HepG2 (cell line): Measurements from ENCODE around the gene FBXO10. TPM values are rescaled to one million over a fixed set of nuclear protein-coding genes. Genes with fewer than 3 reads are reported as not detected.

ENCODE experiments used
- ATF1 ChIP-seq: IDR thresholded peaks from 2 replicates; pipeline ENCODE4 v1.6.1; 2016; ENCODE audit warnings: mild to moderate bottlenecking, control low read depth
- BCL6 ChIP-seq: IDR thresholded peaks from 2 replicates; pipeline ENCODE4 v1.6.1; 2016; ENCODE audit warnings: missing genetic modification reagents, missing compliant biosample characterization
- CENPT ChIP-seq: sonication (generic); formaldehyde crosslinking; IDR thresholded peaks from 2 replicates; pipeline ENCODE4 v1.8.0; 2022; ENCODE audit warnings: low read depth, mild to moderate bottlenecking, moderate library complexity, missing genetic modification reagents
- CHD4 ChIP-seq: fragments of 200-600 bp; sonication (generic); IDR thresholded peaks from 2 replicates; pipeline ENCODE4 v1.7.0; 2017; ENCODE audit warnings: mild to moderate bottlenecking, low read length, borderline replicate concordance
- KAT7 ChIP-seq: IDR thresholded peaks from 2 replicates; pipeline ENCODE4 v1.6.1; 2018; ENCODE audit warnings: borderline replicate concordance, missing compliant biosample characterization
- KLF6 ChIP-seq: IDR thresholded peaks from 2 replicates; pipeline ENCODE4 v1.8.0; 2016; ENCODE audit warnings: missing biosample characterization, missing genetic modification reagents
- RAD21 ChIP-seq: fragments of 450-650 bp; formaldehyde crosslinking; IDR thresholded peaks from 2 replicates; pipeline ENCODE4 v1.5.0; 2020; ENCODE audit warnings: mild to moderate bottlenecking
- ZNF333 ChIP-seq: sonication (generic); formaldehyde crosslinking; IDR thresholded peaks from 2 replicates; pipeline ENCODE4 v1.4.0; 2020; ENCODE audit warnings: mild to moderate bottlenecking, missing genetic modification reagents, borderline replicate concordance
- ZNF546 ChIP-seq: sonication (generic); formaldehyde crosslinking; conservative IDR thresholded peaks from 2 replicates; pipeline ENCODE4 v1.8.1; 2023; ENCODE audit warnings: mild to moderate bottlenecking, missing genetic modification reagents
- ZNF557 ChIP-seq: sonication (generic); formaldehyde crosslinking; IDR thresholded peaks from 2 replicates; pipeline ENCODE4 v1.4.0; 2020; ENCODE audit warnings: missing genetic modification reagents
- ZNF672 ChIP-seq: sonication (generic); formaldehyde crosslinking; IDR thresholded peaks from 2 replicates; pipeline ENCODE4 v1.8.1; 2022; ENCODE audit warnings: missing genetic modification reagents
- polyA plus RNA-seq, 8 experiments: library from polyadenylated mRNA; depleted of rRNA in 3 of 8; stranded (reverse) in 7 of 8; unstranded in 1 of 8; fragments of >200 nt; fragmentation: Illumina TruSeq in 4 of 8; extraction: Trizol in 4 of 8; gene quantifications; 2 replicates each; pipeline versions ENCODE4 v1.2.1 to v1.2.3, GENCODE V29; 2011 to 2016; ENCODE audit warnings: low read depth in 4 of 8, missing spikeins in 1 of 8, mixed read lengths in 1 of 8; ENCODE audit not compliant: insufficient read depth in 1 of 8
- total RNA-seq, 5 experiments: library from RNA; depleted of rRNA; stranded (reverse); fragments of >200 nt; fragmentation: Illumina TruSeq; extraction: Trizol; gene quantifications; 2 replicates each; pipeline ENCODE4 v1.2.3, GENCODE V29; 2016; ENCODE audit warnings: low read depth in 1 of 5
- TF ChIP-seq, protein P1 (sequence below), 2 experiments: sonication (generic) in 1 of 2; formaldehyde crosslinking in 1 of 2; IDR thresholded peaks; 2 replicates each; pipeline versions ENCODE4 v1.4.0 to v1.6.1; 2018 to 2020; ENCODE audit warnings: missing genetic modification reagents in 2 of 2, borderline replicate concordance in 1 of 2, low read depth in 1 of 2, mild to moderate bottlenecking in 1 of 2, missing biosample characterization in 1 of 2
- TF ChIP-seq, protein P2 (sequence below): sonication (generic); formaldehyde crosslinking; IDR thresholded peaks from 2 replicates; pipeline ENCODE4 v1.8.0; 2022; ENCODE audit warnings: mild to moderate bottlenecking, missing genetic modification reagents; ENCODE audit not compliant: insufficient replicate concordance
- TF ChIP-seq, protein P3 (sequence below): fragments of 450-650 bp; IDR thresholded peaks from 2 replicates; pipeline ENCODE4 v1.6.1; 2016
- TF ChIP-seq, protein P4 (sequence below): sonication (generic); formaldehyde crosslinking; IDR thresholded peaks from 2 replicates; pipeline ENCODE4 v1.5.0; 2020; ENCODE audit warnings: mild to moderate bottlenecking, missing genetic modification reagents
- TF ChIP-seq, protein P5 (sequence below): IDR thresholded peaks from 2 replicates; pipeline ENCODE4 v1.6.1; 2016; ENCODE audit warnings: low read depth, missing genetic modification reagents, missing compliant biosample characterization

The FBXO10 gene
- total and polyA plus RNA-seq, 2 of the 13 experiments (the other 11 are each of a cell fraction or from before 2014, with no cell fraction given), result 3.1 to 5.1 TPM

DNA sequence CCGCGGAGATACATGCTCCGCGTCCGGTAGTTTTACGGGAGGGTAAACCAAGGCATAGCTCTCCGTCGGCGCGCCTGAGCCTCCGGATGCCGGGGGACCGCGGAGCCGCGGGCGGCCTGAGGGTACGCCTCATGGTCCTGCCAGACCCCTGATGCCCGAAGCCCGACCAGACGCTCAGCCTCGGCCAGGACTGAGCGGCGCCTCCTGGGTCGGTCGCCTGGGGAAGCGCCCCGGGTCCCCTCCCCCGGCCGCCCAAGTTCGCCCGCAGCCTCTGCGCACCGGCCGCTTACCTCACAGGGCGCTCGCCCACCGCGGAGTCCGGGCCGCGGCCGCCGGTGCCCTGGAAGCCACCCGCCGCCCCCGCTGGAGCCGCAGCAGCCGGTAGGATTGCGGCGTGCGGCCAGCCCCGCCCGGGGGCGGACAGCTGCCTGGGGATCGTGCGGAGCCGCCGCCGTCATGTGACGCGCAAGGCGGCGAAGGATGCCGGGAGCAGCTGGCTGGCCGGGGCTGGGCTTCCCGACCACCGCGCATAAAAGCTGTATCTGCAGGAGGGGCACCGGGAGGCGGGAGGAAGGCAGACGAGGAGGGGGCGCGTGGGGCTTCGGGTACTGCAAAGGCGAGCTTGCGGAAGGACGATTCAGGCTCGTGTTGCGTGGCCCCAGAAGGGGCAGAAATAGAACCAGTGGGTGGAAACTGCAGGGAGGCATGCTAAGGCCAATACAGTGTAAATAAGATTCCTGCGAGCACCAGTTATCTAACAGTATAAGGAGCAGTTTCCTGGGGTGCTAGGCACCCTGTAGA lies at the start of gene FBXO10 (continued):
- TF ChIP-seq, protein P1, sequence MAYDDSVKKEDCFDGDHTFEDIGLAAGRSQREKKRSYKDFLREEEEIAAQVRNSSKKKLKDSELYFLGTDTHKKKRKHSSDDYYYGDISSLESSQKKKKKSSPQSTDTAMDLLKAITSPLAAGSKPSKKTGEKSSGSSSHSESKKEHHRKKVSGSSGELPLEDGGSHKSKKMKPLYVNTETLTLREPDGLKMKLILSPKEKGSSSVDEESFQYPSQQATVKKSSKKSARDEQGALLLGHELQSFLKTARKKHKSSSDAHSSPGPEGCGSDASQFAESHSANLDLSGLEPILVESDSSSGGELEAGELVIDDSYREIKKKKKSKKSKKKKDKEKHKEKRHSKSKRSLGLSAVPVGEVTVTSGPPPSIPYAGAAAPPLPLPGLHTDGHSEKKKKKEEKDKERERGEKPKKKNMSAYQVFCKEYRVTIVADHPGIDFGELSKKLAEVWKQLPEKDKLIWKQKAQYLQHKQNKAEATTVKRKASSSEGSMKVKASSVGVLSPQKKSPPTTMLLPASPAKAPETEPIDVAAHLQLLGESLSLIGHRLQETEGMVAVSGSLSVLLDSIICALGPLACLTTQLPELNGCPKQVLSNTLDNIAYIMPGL (CRISPR knock-in tag; IDR thresholded peaks at IDR 0.05; ENCODE audit: borderline replicate concordance in 1 of 2, low read depth in 1 of 2), result peak; percentile 59 to 67
- no peak for TF ChIP-seq CHD4
- 0 out of 2 replicates have a peak, but pooled peaks have one; percentile 49 for TF ChIP-seq RAD21
- no peak for TF ChIP-seq ZNF672 (CRISPR knock-in tag)
- no peak for TF ChIP-seq KLF6 (CRISPR knock-in tag)
- TF ChIP-seq, protein P2, sequence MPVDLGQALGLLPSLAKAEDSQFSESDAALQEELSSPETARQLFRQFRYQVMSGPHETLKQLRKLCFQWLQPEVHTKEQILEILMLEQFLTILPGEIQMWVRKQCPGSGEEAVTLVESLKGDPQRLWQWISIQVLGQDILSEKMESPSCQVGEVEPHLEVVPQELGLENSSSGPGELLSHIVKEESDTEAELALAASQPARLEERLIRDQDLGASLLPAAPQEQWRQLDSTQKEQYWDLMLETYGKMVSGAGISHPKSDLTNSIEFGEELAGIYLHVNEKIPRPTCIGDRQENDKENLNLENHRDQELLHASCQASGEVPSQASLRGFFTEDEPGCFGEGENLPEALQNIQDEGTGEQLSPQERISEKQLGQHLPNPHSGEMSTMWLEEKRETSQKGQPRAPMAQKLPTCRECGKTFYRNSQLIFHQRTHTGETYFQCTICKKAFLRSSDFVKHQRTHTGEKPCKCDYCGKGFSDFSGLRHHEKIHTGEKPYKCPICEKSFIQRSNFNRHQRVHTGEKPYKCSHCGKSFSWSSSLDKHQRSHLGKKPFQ (CRISPR knock-in tag), result no peak
- no peak for TF ChIP-seq BCL6 (CRISPR knock-in tag)
- TF ChIP-seq, protein P3, sequence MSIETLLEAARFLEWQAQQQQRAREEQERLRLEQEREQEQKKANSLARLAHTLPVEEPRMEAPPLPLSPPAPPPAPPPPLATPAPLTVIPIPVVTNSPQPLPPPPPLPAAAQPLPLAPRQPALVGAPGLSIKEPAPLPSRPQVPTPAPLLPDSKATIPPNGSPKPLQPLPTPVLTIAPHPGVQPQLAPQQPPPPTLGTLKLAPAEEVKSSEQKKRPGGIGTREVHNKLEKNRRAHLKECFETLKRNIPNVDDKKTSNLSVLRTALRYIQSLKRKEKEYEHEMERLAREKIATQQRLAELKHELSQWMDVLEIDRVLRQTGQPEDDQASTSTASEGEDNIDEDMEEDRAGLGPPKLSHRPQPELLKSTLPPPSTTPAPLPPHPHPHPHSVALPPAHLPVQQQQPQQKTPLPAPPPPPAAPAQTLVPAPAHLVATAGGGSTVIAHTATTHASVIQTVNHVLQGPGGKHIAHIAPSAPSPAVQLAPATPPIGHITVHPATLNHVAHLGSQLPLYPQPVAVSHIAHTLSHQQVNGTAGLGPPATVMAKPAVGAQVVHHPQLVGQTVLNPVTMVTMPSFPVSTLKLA, result no peak
- TF ChIP-seq, protein P4, sequence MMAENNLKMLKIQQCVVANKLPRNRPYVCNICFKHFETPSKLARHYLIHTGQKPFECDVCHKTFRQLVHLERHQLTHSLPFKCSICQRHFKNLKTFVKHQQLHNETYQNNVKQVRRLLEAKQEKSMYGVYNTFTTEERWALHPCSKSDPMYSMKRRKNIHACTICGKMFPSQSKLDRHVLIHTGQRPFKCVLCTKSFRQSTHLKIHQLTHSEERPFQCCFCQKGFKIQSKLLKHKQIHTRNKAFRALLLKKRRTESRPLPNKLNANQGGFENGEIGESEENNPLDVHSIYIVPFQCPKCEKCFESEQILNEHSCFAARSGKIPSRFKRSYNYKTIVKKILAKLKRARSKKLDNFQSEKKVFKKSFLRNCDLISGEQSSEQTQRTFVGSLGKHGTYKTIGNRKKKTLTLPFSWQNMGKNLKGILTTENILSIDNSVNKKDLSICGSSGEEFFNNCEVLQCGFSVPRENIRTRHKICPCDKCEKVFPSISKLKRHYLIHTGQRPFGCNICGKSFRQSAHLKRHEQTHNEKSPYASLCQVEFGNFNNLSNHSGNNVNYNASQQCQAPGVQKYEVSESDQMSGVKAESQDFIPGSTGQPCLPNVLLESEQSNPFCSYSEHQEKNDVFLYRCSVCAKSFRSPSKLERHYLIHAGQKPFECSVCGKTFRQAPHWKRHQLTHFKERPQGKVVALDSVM (CRISPR knock-in tag), result no peak
- TF ChIP-seq ZNF546, result 0 out of 2 replicates have a peak, but pooled peaks have one; percentile 67
- TF ChIP-seq KAT7 (CRISPR knock-in tag), result no peak
- TF ChIP-seq, protein P5, sequence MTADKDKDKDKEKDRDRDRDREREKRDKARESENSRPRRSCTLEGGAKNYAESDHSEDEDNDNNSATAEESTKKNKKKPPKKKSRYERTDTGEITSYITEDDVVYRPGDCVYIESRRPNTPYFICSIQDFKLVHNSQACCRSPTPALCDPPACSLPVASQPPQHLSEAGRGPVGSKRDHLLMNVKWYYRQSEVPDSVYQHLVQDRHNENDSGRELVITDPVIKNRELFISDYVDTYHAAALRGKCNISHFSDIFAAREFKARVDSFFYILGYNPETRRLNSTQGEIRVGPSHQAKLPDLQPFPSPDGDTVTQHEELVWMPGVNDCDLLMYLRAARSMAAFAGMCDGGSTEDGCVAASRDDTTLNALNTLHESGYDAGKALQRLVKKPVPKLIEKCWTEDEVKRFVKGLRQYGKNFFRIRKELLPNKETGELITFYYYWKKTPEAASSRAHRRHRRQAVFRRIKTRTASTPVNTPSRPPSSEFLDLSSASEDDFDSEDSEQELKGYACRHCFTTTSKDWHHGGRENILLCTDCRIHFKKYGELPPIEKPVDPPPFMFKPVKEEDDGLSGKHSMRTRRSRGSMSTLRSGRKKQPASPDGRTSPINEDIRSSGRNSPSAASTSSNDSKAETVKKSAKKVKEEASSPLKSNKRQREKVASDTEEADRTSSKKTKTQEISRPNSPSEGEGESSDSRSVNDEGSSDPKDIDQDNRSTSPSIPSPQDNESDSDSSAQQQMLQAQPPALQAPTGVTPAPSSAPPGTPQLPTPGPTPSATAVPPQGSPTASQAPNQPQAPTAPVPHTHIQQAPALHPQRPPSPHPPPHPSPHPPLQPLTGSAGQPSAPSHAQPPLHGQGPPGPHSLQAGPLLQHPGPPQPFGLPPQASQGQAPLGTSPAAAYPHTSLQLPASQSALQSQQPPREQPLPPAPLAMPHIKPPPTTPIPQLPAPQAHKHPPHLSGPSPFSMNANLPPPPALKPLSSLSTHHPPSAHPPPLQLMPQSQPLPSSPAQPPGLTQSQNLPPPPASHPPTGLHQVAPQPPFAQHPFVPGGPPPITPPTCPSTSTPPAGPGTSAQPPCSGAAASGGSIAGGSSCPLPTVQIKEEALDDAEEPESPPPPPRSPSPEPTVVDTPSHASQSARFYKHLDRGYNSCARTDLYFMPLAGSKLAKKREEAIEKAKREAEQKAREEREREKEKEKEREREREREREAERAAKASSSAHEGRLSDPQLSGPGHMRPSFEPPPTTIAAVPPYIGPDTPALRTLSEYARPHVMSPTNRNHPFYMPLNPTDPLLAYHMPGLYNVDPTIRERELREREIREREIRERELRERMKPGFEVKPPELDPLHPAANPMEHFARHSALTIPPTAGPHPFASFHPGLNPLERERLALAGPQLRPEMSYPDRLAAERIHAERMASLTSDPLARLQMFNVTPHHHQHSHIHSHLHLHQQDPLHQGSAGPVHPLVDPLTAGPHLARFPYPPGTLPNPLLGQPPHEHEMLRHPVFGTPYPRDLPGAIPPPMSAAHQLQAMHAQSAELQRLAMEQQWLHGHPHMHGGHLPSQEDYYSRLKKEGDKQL (CRISPR knock-in tag), result no peak
- TF ChIP-seq ZNF557 (CRISPR knock-in tag), result no peak
- TF ChIP-seq CENPT (CRISPR knock-in tag), result no peak
- TF ChIP-seq ZNF333, result no peak; the same call in 1 of the 2 replicates
- no peak for TF ChIP-seq ATF1 (CRISPR knock-in tag)
